ENCODE data around the gene RBMX.
A peak's percentile ranks its signal among the peaks of the same experiment; 100 is the strongest.

The RBMX gene

DNA sequence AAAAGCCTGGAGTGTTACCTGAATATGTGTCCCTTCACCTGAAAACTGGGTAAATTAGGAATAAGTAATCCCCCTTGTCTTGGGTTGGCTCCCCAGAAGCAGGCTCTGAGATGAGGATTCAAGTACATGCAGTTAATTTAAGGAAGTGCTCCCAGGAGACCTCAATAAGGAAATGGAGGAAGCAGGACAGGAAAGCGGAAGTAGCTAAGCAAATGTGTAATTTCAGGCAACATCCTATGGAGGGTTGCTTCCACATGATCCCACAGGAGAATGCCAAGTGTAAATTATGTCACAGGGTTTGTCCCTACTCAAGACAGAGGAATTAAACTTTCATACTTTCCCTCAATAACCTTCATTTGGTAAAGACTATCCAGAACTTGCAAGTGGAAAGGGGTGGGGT, 51.7 kb downstream of the RBMX start:
- no peak for DNase-seq

DNA sequence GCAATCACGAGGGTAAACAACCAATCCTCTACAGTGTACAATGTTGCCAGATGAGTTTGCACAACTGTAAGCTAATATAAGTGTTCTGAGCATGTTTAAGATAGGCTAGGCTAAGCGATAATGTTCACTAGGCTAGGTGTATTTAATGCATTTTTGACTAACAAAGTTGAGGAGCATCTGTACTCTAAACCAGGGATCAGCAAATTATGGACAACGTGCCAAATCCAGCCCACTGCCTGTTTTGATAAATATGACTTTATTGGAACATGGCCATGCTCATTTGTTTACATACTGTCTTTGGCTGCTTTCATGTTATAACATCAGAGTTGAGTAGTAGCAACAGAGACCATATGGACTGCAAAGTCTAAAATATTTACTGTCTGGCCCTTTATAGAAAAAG, 53.5 kb downstream of the RBMX start:
- peak; percentile 25 for DNase-seq

- DNase-seq, result no peak
Observed at GRCh38 chrX:136825771-136826170, 54.8 kb downstream of the RBMX start.
